HG02970 (cell line): Measurements from ENCODE around the gene POU2AF1.
"Not testable (repeated sequence)": the region's sequence is repeated elsewhere in the genome, so short reads cannot be mapped to it uniquely, and the experiment has no call there.

Experiments used
- ATAC-seq: cut with Tn5 transposase; IDR thresholded peaks from one replicate; pipeline ENCODE4 v1.9.1; 2021; ENCODE audit warnings: mild to moderate bottlenecking, moderate library complexity, moderate number of reproducible peaks; ENCODE audit not compliant: unreplicated experiment, low FRiP score

Gene POU2AF1

GRCh38 chr11:111410951-111411350 lies 31.9 kb upstream of the POU2AF1 start:
- no peak for ATAC-seq

GRCh38 chr11:111409915-111410314 lies 30.8 kb upstream of the POU2AF1 start:
- peak; percentile 45 for ATAC-seq

GRCh38 chr11:111408789-111409727 lies 30.0 kb upstream of the POU2AF1 start:
- ATAC-seq, result no peak

- no peak for ATAC-seq
Observed at GRCh38 chr11:111407652-111408051, 28.6 kb upstream of the POU2AF1 start.

- no peak for ATAC-seq
Observed at GRCh38 chr11:111406589-111406988, 27.5 kb upstream of the POU2AF1 start.

GRCh38 chr11:111406091-111406490 lies 27.0 kb upstream of the POU2AF1 start:
- ATAC-seq, result no peak

GRCh38 chr11:111405551-111405950 lies 26.5 kb upstream of the POU2AF1 start:
- ATAC-seq, result no peak

- ATAC-seq, result no peak
Observed at GRCh38 chr11:111403051-111403726, 24.1 kb upstream of the POU2AF1 start.

GRCh38 chr11:111402411-111402810 lies 23.3 kb upstream of the POU2AF1 start:
- no peak for ATAC-seq

- ATAC-seq, result not testable (repeated sequence)
Observed at GRCh38 chr11:111401957-111402356, 22.9 kb upstream of the POU2AF1 start.

GRCh38 chr11:111400595-111400994 lies 21.5 kb upstream of the POU2AF1 start:
- no peak for ATAC-seq

GRCh38 chr11:111399187-111400031 lies 20.3 kb upstream of the POU2AF1 start:
- no peak for ATAC-seq

GRCh38 chr11:111397034-111397433 lies 18.0 kb upstream of the POU2AF1 start:
- ATAC-seq, result no peak

GRCh38 chr11:111395749-111396148 lies 16.7 kb upstream of the POU2AF1 start:
- no peak for ATAC-seq

- no peak for ATAC-seq
Observed at GRCh38 chr11:111395081-111395480, 16.0 kb upstream of the POU2AF1 start.

- not testable (repeated sequence) for ATAC-seq
Observed at GRCh38 chr11:111394147-111394546, 15.1 kb upstream of the POU2AF1 start.

- no peak for ATAC-seq
Observed at GRCh38 chr11:111393585-111393984, 14.5 kb upstream of the POU2AF1 start.

- no peak for ATAC-seq
Observed at GRCh38 chr11:111393096-111393495, 14.0 kb upstream of the POU2AF1 start.

GRCh38 chr11:111392552-111392951 lies 13.5 kb upstream of the POU2AF1 start:
- no peak for ATAC-seq

- ATAC-seq, result no peak
Observed at GRCh38 chr11:111391328-111392124, 12.5 kb upstream of the POU2AF1 start.
